Upper lobe of right lung (tissue), 1 donor: ENCODE data around the gene GPS1. TPM values are rescaled to one million over a fixed set of nuclear protein-coding genes. Genes with fewer than 3 reads are reported as not detected.

ENCODE experiments used
- ATAC-seq: fragments of 200-7000 bp; cut with Tn5 transposase; one replicate; pipeline ENCODE4 v1.9.1; 2020; ENCODE audit warnings: mild to moderate bottlenecking, moderate library complexity
- DNase-seq: peaks from one replicate; pipeline ENCODE4 v3.0.0-alpha.2; 2020
- H3K27ac ChIP-seq: fragments of 200-600 bp; one replicate; pipeline ENCODE4 v1.8.0; 2022
- H3K27me3 ChIP-seq: fragments of 200-600 bp; one replicate; pipeline ENCODE4 v1.8.0; 2022; ENCODE audit warnings: mild to moderate bottlenecking
- H3K36me3 ChIP-seq: fragments of 200-600 bp; one replicate; pipeline ENCODE4 v1.8.0; 2022
- H3K4me1 ChIP-seq: fragments of 200-600 bp; one replicate; pipeline ENCODE4 v1.8.0; 2022
- H3K4me3 ChIP-seq: fragments of 200-600 bp; one replicate; pipeline ENCODE4 v1.8.0; 2022; ENCODE audit warnings: mild to moderate bottlenecking
- H3K9me3 ChIP-seq: fragments of 200-600 bp; one replicate; pipeline ENCODE4 v1.8.0; 2022
- CTCF ChIP-seq: fragments of 200-600 bp; IDR thresholded peaks from one replicate; pipeline ENCODE4 v1.8.0; 2022; ENCODE audit warnings: antibody characterized with exemption
- intact Hi-C: fragments of 100-400 bp; cut with DNase I; formaldehyde crosslinking; loops from one replicate; pipeline ENCODE4 v1.11.0; 2022
- total RNA-seq: library from RNA; stranded (reverse); fragmentation: NEBNext Ultra II Directional; extraction: Animal tissue kit (Norgen Biotek cat#: 25700); gene quantifications from one replicate; pipeline ENCODE4 v1.2.1, GENCODE V29; 2021
- donor health status: DM: no; HTN: yes; CAD: no; lungs with severe emphysema.

The GPS1 gene
- total RNA-seq, 1 donor from 2014 or later, result 78.0 TPM

DNA sequence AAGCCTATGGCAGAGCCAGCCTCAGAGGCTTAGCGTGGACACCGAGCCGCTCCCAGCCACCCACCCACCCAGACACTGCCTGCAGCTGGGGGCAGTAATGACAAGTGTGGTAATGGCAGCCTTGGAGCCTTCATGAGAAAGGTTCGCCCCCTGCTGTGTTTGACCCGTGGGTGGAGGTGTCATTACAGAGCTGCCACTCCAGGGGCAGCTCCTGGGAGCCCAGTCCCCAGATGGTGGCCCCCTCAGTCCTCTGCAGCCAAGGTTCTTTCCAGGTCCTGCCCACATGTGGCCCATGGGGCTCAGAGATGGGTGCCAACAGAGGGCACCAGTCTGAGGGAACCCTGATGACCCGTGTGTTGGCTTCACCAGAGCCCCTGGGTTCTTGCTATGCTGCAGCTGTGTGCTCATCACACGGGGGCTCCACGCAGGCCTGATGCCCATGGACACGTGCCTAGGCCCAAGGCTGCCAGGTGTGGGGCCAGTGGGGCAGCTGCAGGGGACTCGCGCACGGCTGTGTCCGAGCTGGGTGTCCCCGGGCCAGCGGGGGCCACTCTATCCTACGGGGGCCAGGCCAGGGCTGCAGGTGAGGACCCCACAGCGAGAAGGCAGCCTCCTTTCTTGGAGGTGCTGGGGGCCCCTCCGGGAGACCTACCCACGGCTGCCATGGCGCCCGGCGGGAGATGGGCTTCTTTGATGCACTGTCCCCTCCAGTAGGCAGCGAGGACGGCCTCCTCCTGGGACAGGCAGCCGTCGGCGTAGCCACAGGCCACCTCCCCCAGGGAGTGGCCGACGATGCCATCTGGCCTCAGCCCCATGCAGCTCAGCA lies 38.2 kb downstream of the GPS1 start:
- no peak for TF ChIP-seq CTCF
- peaks cover 98% of the 10 kb centered on the region for H3K36me3 ChIP-seq
- intact Hi-C loops, result no loop called here
- H3K27me3 ChIP-seq, result no peaks in the 10 kb centered on the region
- H3K27ac ChIP-seq, result no peak overlapping the region
- DNase-seq, result no peak
- H3K4me3 ChIP-seq, result no peak overlapping the region
- ATAC-seq, result no peak
- no peaks in the 10 kb centered on the region for H3K9me3 ChIP-seq
- no peaks in the 10 kb centered on the region for H3K4me1 ChIP-seq

- Histone ChIP-seq H3K36me3 (peaks cover 98% of the 10 kb centered on the region), H3K4me3 (no peak overlapping the region), H3K27ac (no peak overlapping the region), H3K9me3 (no peaks in the 10 kb centered on the region), H3K27me3 (no peaks in the 10 kb centered on the region), H3K4me1 (no peaks in the 10 kb centered on the region)
- ATAC-seq (no peak), DNase-seq (no peak)
- TF ChIP-seq CTCF, result no peak
- intact Hi-C loops, result no loop called here
Observed at GRCh38 chr17:82090549-82091263, 39.0 kb downstream of the GPS1 start.

DNA sequence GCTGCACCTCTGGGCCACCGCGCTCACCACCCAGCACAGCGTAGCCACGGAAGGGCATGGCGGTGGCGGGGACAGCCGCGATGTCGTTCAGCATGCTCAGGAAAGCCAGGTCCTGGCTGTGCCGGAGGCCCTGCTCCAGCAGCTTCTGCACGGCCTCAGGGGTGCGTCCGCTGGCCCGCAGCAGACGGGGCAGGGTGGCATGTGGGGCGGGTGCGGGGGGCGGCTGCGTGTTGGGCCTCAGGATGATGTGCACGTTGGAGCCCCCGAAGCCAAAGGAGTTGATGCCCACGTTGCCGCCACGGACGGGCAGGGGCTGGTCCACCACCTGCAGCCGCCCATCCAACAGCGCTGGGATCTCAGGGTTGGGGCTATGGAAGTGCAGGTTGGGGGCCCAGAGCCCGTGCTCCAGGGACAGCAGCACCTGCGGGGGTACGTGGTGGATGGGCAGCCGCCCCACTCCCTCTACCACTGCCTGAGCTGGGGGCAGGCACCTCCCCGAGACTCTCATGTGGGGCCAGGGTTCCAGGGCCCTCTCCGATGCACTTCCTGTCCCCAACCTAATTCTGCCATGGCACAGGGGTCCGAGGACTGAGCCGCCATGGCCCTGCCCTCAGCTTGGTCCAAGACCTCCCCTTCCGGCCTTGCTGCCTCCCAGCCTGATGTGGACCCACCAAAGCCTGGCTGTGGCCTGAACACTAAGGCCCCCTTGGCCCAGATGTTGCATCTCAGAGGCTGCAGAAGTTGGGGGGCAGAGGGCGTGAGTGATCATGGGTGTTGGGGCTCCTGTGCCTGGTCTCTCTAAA lies 39.8 kb downstream of the GPS1 start:
- H3K4me1 ChIP-seq, result peaks cover 2% of the 10 kb centered on the region

GRCh38 chr17:82092094-82092586 lies 40.4 kb downstream of the GPS1 start:
- no peak overlapping the region for H3K4me3 ChIP-seq
- H3K27me3 ChIP-seq, result no peaks in the 10 kb centered on the region
- intact Hi-C loops, result no loop called here
- peaks cover 89% of the 10 kb centered on the region for H3K36me3 ChIP-seq
- no peaks in the 10 kb centered on the region for H3K9me3 ChIP-seq
- H3K4me1 ChIP-seq, result peaks cover 8% of the 10 kb centered on the region
- no peak for TF ChIP-seq CTCF
- no peak for DNase-seq
- no peak for ATAC-seq
- H3K27ac ChIP-seq, result no peak overlapping the region

More for the DNA sequence above, 39.8 kb downstream of the GPS1 start:
- DNase-seq, result no peak
- Histone ChIP-seq H3K36me3 (peaks cover 96% of the 10 kb centered on the region), H3K9me3 (no peaks in the 10 kb centered on the region), H3K27ac (no peak overlapping the region), H3K27me3 (no peaks in the 10 kb centered on the region), H3K4me3 (no peak overlapping the region)
- no peak for ATAC-seq
- intact Hi-C loops, result no loop called here
- TF ChIP-seq CTCF, result no peak

DNA sequence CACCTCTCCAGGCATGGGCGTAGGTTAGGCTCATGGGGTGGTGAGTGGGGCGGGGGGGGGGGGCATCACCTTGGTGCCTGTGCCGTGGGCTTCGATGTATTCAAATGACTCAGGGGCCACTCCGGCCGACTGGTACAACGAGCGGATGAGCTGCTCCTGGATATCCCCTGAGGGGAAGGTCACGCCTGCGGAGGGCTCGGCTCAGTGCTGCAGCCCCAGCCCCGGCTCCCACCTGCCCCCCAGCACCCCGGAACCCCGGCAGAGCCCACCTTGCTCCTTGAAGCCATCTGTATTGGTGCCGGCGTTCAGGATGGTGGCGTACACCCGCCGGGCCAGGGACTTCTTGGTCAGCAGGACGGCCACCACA lies 40.9 kb downstream of the GPS1 start:
- DNase-seq (no peak), ATAC-seq (no peak)
- TF ChIP-seq CTCF, result no peak
- intact Hi-C loops, result no loop called here
- H3K27me3 ChIP-seq, result no peaks in the 10 kb centered on the region
- no peak overlapping the region for H3K4me3 ChIP-seq
- no peak overlapping the region for H3K27ac ChIP-seq
- peaks cover 84% of the 10 kb centered on the region for H3K36me3 ChIP-seq
- H3K9me3 ChIP-seq, result no peaks in the 10 kb centered on the region
- H3K4me1 ChIP-seq, result peaks cover 8% of the 10 kb centered on the region
